GM10248 (cell line): ENCODE data around the gene KATNAL2.
"Not testable (repeated sequence)": the region's sequence is repeated elsewhere in the genome, so short reads cannot be mapped to it uniquely, and the experiment has no call there.

Source experiments
- CTCF ChIA-PET: fragments of 300-600 bp; sonication (Branson Sonifier 250); formaldehyde crosslinking; extraction: SDS; loops from one replicate; lab custom pipeline; 2021; ENCODE audit warnings: antibody characterized with exemption; lab: Yijun Ruan, JAX
- POLR2A ChIA-PET: fragments of 350-650 bp; sonication (Branson Sonifier 250); formaldehyde crosslinking; extraction: SDS; loops from one replicate; lab custom pipeline; 2020; ENCODE audit warnings: antibody characterized with exemption; lab: Yijun Ruan, JAX
- DNase-seq: peaks from one replicate; pipeline ENCODE4 v3.0.0; 2012; ENCODE audit errors: extremely low spot score
- CTCF ChIP-seq: IDR thresholded peaks from 2 replicates; pipeline ENCODE4 v1.5.1; 2012; ENCODE audit warnings: mild to moderate bottlenecking, low read depth; ENCODE audit errors: extremely low read depth, missing control alignments, control extremely low read depth

KATNAL2 gene

GRCh38 chr18:47032945-47033344, 115.5 kb downstream of the KATNAL2 start:
- no peak for DNase-seq
- TF ChIP-seq CTCF, result no peak
- ChIA-PET POLR2A (no interaction called here), CTCF (no interaction called here)

- CTCF ChIA-PET, POLR2A ChIA-PET, DNase-seq: not testable (repeated sequence)
These were observed 117.2 kb downstream of the KATNAL2 start for GRCh38 chr18:47034591-47034990.

- ChIA-PET CTCF (no interaction called here), POLR2A (no interaction called here)
- no peak for TF ChIP-seq CTCF
- no peak for DNase-seq
These were observed 117.8 kb downstream of the KATNAL2 start, which contains the start of gene ELOA2 for GRCh38 chr18:47035156-47035671. Gene ELOA2 (minus strand): TSS chr18:47035621. CDS start chr18:47035264, 357 bp downstream.

GRCh38 chr18:47036298-47036874, 119.0 kb downstream of the KATNAL2 start:
- TF ChIP-seq CTCF, result peak; percentile 52
- CTCF ChIA-PET, result interaction anchor here (1.7 to 1.8 kb wide), 3 partner anchors 11 to 20 kb away, joined by 4 read pairs; no protein-coding TSS in a partner anchor
- POLR2A ChIA-PET, result no interaction called here
- DNase-seq, result peak; percentile 34

- ChIA-PET POLR2A (no interaction called here), CTCF (interaction anchor here (1.7 to 1.8 kb wide), 3 partner anchors 10 to 19 kb away, joined by 4 read pairs; no protein-coding TSS in a partner anchor)
- TF ChIP-seq CTCF, result no peak
- DNase-seq, result no peak
These were observed 119.7 kb downstream of the KATNAL2 start for GRCh38 chr18:47036927-47037578.

GRCh38 chr18:47040982-47041381, 123.6 kb downstream of the KATNAL2 start:
- CTCF ChIA-PET, result interaction anchor here (1.4 kb wide), 1 partner anchor 10 kb away, joined by 4 read pairs; no protein-coding TSS in a partner anchor
- POLR2A ChIA-PET, result no interaction called here
- no peak for DNase-seq
- no peak for TF ChIP-seq CTCF

- POLR2A ChIA-PET, result no interaction called here
- CTCF ChIA-PET, result interaction anchor here (0.6 to 3.3 kb wide), 9 partner anchors 9 to 706 kb away, joined by 3 to 23 read pairs (median 4); no protein-coding TSS in a partner anchor
- peak; percentile 42 for DNase-seq
- peak; percentile 72 for TF ChIP-seq CTCF
These were observed 133.1 kb downstream of the KATNAL2 start for GRCh38 chr18:47050468-47050867.
